Measurements from ENCODE around the gene ATL1.

GRCh38 chr14:50562841-50563240 lies 2.9 kb downstream of the ATL1 start:
- TF ChIP-seq, protein P1, sequence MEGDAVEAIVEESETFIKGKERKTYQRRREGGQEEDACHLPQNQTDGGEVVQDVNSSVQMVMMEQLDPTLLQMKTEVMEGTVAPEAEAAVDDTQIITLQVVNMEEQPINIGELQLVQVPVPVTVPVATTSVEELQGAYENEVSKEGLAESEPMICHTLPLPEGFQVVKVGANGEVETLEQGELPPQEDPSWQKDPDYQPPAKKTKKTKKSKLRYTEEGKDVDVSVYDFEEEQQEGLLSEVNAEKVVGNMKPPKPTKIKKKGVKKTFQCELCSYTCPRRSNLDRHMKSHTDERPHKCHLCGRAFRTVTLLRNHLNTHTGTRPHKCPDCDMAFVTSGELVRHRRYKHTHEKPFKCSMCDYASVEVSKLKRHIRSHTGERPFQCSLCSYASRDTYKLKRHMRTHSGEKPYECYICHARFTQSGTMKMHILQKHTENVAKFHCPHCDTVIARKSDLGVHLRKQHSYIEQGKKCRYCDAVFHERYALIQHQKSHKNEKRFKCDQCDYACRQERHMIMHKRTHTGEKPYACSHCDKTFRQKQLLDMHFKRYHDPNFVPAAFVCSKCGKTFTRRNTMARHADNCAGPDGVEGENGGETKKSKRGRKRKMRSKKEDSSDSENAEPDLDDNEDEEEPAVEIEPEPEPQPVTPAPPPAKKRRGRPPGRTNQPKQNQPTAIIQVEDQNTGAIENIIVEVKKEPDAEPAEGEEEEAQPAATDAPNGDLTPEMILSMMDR (conservative IDR thresholded peaks at IDR 0.05 in 1 of 2, IDR thresholded peaks at IDR 0.05 in 1 of 2; ENCODE audit: extremely low read depth in 1 of 2, insufficient read depth in 1 of 2, low read depth in 1 of 2, low read length in 2 of 2): no peak
- no peak for TF ChIP-seq EZH2 (IDR thresholded peaks at IDR 0.05; ENCODE audit: borderline replicate concordance, low read length)

Measured in mammary epithelial cell (primary cell).